ENCODE results near the gene AMER2. TPM values are rescaled to one million over a fixed set of nuclear protein-coding genes. Genes with fewer than 3 reads are reported as not detected.

Gene AMER2
- polyA plus RNA-seq, 1 of the 3 experiments (the other 2 are of a cell fraction) = not detected

DNA sequence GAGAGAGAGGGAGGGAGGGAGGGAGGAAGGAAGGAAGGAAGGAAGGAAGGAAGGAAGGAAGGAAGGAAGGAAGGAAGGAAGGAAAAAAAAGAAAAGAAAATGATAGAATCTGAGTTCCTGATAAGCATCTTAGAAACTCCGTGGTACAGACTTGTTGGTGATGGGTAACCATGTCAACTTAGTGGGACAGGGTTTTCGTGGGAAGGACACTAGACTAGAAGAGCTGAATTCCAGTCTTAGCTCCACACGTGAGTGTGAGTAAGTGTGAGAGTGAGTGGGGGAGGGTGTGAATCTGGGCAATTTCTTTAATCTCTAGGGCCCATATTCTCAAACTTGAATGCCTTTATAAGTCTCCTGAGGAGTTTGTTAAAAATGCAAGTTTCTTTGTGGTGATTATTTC, 41.1 kb downstream of the AMER2 start:
- H3K9me3 ChIP-seq = no peaks in the 10 kb centered on the region
- no peaks in the 10 kb centered on the region for H3K27me3 ChIP-seq (ENCODE audit: insufficient read depth)
- no peaks in the 10 kb centered on the region for H3K4me1 ChIP-seq (ENCODE audit: control insufficient read depth in 1 of 2, insufficient read depth in 2 of 2, low read depth in 1 of 2, low read length in 1 of 2)
- WGBS (ENCODE audit: low lambda C conversion rate) = 0% methylated on average over 3 of the region's 3 CpGs
- H3K4me2 ChIP-seq = no peak overlapping the region
- no peaks in the 10 kb centered on the region for H3K36me3 ChIP-seq (replicated peaks in 1 of 2; ENCODE audit: control insufficient read depth in 1 of 2, insufficient read depth in 2 of 2, low read length in 1 of 2)
- no peaks in the 10 kb centered on the region for H3K79me2 ChIP-seq (ENCODE audit: insufficient read depth)
- no peak overlapping the region for H2AFZ ChIP-seq (ENCODE audit: low read depth)
- ChIA-PET POLR2A (no interaction called here), CTCF (interaction anchor here (1.1 to 1.8 kb wide), 2 partner anchors 16 to 289 kb away, joined by 3 to 5 read pairs; no protein-coding TSS in a partner anchor)
- H3K27ac ChIP-seq (ENCODE audit: low read depth in 2 of 2, low read length in 1 of 2) = no peak overlapping the region
- DNase-seq = no peak
- no peak for TF ChIP-seq RCOR1 (IDR thresholded peaks at IDR 0.05; ENCODE audit: low read length)
- no peak for TF ChIP-seq RXRA (IDR thresholded peaks at IDR 0.05; ENCODE audit: borderline replicate concordance, low read depth)
- TF ChIP-seq, protein P1, sequence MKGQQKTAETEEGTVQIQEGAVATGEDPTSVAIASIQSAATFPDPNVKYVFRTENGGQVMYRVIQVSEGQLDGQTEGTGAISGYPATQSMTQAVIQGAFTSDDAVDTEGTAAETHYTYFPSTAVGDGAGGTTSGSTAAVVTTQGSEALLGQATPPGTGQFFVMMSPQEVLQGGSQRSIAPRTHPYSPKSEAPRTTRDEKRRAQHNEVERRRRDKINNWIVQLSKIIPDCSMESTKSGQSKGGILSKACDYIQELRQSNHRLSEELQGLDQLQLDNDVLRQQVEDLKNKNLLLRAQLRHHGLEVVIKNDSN (IDR thresholded peaks at IDR 0.05; ENCODE audit: borderline replicate concordance, low read depth) = no peak
- TF ChIP-seq POLR2AphosphoS5 (IDR thresholded peaks at IDR 0.05; ENCODE audit: low read depth, low read length) = no peak
- no peak for TF ChIP-seq JUND (IDR thresholded peaks at IDR 0.05)
- TF ChIP-seq EZH2phosphoT487 (IDR thresholded peaks at IDR 0.05; ENCODE audit: borderline replicate concordance, low read depth) = no peak
- no peak for TF ChIP-seq GABPA (IDR thresholded peaks at IDR 0.05; ENCODE audit: low read depth)
- TF ChIP-seq USF2 (IDR thresholded peaks at IDR 0.05; ENCODE audit: borderline replicate concordance, low read depth, low read length) = no peak
- no peak for TF ChIP-seq SMC3 (IDR thresholded peaks at IDR 0.05; ENCODE audit: low read depth, low read length)
- TF ChIP-seq, protein P2, sequence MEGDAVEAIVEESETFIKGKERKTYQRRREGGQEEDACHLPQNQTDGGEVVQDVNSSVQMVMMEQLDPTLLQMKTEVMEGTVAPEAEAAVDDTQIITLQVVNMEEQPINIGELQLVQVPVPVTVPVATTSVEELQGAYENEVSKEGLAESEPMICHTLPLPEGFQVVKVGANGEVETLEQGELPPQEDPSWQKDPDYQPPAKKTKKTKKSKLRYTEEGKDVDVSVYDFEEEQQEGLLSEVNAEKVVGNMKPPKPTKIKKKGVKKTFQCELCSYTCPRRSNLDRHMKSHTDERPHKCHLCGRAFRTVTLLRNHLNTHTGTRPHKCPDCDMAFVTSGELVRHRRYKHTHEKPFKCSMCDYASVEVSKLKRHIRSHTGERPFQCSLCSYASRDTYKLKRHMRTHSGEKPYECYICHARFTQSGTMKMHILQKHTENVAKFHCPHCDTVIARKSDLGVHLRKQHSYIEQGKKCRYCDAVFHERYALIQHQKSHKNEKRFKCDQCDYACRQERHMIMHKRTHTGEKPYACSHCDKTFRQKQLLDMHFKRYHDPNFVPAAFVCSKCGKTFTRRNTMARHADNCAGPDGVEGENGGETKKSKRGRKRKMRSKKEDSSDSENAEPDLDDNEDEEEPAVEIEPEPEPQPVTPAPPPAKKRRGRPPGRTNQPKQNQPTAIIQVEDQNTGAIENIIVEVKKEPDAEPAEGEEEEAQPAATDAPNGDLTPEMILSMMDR (IDR thresholded peaks at IDR 0.05) = no peak
- TF ChIP-seq EP300 (IDR thresholded peaks at IDR 0.05; ENCODE audit: borderline replicate concordance in 1 of 2, low read depth in 1 of 2, low read length in 1 of 2) = no peak
- no peak for TF ChIP-seq MEF2A (IDR thresholded peaks at IDR 0.05; ENCODE audit: borderline replicate concordance, low read depth)
- no peak for TF ChIP-seq MXI1 (IDR thresholded peaks at IDR 0.05; ENCODE audit: low read depth, low read length)
- no peak for TF ChIP-seq SIN3A (IDR thresholded peaks at IDR 0.05; ENCODE audit: borderline replicate concordance, low read depth, low read length)
- no peak for TF ChIP-seq TEAD4 (IDR thresholded peaks at IDR 0.05; ENCODE audit: borderline replicate concordance, insufficient read depth)
- no peak for TF ChIP-seq CHD2 (IDR thresholded peaks at IDR 0.05; ENCODE audit: low read length, partially characterized antibody)
- no peak for TF ChIP-seq YY1 (IDR thresholded peaks at IDR 0.05; ENCODE audit: low read depth)
- TF ChIP-seq, protein P3, sequence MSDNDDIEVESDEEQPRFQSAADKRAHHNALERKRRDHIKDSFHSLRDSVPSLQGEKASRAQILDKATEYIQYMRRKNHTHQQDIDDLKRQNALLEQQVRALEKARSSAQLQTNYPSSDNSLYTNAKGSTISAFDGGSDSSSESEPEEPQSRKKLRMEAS (IDR thresholded peaks at IDR 0.05; ENCODE audit: low read depth) = no peak
- no peak for TF ChIP-seq RAD21 (IDR thresholded peaks at IDR 0.05; ENCODE audit: low read length)
- H4K20me1 ChIP-seq (ENCODE audit: insufficient read depth) = no peaks in the 10 kb centered on the region
- no peak overlapping the region for H3K9ac ChIP-seq
- H3F3A ChIP-seq (replicated peaks; ENCODE audit: insufficient read depth) = no peaks in the 10 kb centered on the region
- H3K4me3 ChIP-seq (ENCODE audit: low read depth in 2 of 2, low read length in 1 of 2) = no peak overlapping the region
- H3K9me2 ChIP-seq = no peaks in the 10 kb centered on the region
